Kidney tubule cell (primary cell): ENCODE measurements around the gene OPN1MW2.
"Not testable (repeated sequence)": the region's sequence is repeated elsewhere in the genome, so short reads cannot be mapped to it uniquely, and the experiment has no call there.

Source experiments
- DNase-seq: peaks from one replicate; pipeline ENCODE4 v3.0.0-alpha.2; 2018; ENCODE audit warnings: low spot score

Gene OPN1MW2

DNA sequence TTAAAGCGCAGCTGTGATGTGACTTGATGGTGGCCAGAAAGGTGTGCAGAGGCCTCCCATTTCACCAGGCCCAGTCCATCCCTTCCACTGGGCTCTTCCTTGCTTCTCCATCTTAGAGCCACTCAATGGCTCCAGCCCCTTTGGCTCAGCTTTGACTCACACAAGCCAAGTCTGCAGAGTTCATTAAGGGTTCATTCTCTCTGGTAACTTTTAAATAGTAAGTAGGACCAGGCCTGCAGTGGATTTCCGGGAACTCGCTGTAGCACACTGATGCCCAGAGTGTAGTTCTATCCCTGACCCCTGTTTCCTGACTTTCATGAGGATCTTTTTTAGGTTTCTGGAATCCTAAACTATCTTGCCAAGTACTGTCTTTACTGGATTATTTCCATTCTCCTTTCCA is 49.7 kb downstream of the OPN1MW2 start:
- DNase-seq, result not testable (repeated sequence)
